NCI-H1436 treated with DMSO at 0.1 percent for 48 hours (cell line): ENCODE results near the gene UTRN.

Source experiments
- DNase-seq: peaks from one replicate; lab custom pipeline; 2025; lab: John Stamatoyannopoulos, UW

UTRN gene

DNA sequence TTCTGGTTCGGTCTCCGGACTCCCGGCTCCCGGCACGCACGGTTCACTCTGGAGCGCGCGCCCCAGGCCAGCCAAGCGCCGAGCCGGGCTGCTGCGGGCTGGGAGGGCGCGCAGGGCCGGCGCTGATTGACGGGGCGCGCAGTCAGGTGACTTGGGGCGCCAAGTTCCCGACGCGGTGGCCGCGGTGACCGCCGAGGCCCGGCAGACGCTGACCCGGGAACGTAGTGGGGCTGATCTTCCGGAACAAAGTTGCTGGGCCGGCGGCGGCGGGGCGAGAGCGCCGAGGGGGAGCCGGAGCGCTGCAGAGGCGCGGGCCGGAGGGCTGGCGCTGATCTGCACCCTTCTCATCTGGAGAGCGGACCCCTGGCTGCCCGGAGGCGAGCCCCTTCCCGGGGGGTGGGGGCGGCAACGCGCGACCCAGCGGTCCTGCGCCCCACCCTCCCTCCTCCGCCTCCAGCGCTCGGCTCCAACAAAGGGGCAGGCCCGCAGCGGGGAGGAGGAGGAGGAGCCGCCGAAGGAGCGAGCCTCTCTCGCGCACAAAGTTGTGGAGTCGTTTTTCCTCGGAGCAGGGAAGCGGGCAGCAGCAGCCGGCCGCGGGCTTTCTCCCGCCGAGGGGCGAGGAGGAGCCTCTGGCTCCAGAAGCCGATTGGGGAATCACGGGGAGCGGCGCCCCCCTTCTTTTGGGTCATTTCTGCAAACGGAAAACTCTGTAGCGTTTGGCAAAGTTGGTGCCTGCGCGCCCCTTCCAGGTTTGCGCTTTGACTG, at the start of gene UTRN:
Gene UTRN, plus strand, starts transcription at position 553 of the 765 bp plus-strand sequence. CDS start 6,494 bp downstream, outside the sequence.
- no peak for DNase-seq

DNA sequence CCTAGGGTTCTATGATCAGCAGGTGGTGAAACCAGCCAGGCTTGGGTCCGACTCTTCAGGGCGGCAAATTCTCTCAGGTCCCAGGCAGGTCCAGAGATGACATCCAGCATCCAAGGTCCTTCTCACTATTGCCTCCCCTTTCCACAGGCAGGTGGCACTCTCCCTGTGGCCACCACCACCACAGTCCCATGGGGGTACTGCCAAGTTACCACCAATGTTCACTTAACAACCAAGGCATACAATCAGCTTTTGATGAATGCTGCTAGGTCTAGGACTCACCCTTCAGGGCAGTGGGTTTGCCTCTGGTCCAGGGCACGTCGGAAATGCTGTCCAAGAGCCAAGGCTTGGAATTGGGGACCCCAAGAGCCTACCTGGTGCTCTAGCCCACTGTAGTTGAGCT, 40.4 kb upstream of the UTRN start:
- no peak for DNase-seq

DNA sequence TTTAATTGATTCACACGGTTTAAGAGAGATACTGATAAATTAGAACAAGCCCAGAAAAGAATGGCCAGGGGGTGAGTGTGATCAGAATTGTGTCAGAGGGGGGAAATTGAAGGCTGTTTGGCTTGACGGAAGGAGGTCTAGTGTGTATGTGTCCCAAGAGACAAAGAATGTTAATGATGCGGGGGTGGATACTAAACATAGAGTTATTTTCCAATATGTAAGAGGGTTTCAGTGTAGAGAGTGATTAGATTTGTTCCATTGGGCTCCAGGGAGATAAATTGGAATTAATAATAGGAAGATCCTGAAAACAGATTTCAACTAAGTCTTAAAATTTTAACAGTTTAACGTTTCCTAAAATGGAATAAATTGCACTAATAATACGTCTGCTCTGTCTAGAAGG, 38.1 kb upstream of the UTRN start:
- DNase-seq: no peak

DNA sequence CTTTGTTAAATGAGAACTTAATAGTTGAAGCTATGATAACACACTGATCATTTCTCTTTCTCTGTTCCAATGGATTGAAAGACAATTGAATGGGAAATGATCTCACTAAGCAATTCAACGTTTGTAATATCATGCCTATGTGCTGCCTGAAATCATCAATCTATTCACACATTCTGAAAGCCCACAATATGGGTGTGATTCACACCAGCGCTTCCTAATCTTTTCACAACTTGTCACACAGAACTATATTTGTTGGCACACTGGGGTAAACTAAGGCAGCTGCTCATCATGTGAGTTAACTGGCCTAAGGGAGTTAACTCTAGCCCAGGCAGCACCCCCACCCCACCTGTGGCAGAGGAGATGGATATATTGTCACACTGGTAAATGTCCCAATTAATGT, 37.1 kb upstream of the UTRN start:
- no peak for DNase-seq

DNA sequence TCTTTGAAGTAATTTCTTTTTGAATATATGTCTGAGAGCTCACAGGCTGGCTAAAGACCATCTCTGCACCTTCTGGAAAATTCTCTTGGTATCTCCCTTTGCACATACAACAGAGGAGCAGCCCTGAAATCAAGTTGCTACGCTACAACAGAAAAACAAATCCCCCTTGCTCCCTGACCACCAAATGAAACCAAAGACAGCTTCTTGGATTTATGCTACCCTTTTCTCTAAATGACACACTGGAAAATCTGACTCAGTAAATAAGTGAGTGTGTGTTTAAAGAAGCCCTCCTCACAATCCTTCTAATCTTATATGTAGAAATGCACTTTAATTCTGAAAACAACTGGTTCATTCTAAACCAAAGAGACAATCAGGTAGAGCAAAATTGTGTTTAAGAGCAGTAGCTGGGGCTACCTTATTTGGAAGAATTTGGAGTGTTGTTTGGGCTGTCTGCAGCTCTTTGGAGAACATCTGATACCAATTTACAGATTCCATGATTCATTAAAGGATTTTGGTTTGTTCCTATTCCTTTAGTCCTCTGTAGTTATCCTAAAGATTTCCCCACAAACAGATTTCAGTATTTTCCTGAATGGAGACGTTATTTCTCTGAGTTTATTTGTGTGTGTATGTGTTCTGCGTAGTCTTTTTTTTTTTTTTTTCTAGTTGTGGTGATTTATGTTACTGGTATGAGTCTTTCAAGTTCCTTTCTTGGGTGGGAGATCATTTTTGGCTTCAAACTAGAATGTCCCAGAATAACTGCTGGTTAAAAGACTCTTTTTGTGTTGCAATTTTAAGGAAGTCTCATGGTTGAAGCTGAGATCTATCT, 36.4 kb upstream of the UTRN start:
- DNase-seq: no peak

DNA sequence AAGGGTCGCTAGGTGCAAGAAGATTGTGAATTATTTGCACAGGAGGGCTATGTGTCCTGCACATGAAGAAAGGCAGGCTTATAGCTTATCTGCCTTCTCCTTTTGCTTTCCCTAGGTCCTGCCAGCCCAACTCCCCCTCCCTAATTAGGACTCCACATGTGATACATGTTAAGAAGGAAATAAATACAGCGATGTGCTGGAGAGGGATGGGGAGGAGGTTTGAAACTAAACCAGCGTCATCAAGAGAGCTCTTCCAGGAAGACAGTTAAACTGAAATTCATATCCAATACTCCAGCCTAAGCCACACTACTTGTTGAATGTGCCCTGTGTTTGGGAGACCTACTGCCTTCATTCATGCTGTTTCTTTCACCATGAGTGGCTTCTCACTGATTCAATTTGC, 34.9 kb upstream of the UTRN start:
- DNase-seq: no peak

DNA sequence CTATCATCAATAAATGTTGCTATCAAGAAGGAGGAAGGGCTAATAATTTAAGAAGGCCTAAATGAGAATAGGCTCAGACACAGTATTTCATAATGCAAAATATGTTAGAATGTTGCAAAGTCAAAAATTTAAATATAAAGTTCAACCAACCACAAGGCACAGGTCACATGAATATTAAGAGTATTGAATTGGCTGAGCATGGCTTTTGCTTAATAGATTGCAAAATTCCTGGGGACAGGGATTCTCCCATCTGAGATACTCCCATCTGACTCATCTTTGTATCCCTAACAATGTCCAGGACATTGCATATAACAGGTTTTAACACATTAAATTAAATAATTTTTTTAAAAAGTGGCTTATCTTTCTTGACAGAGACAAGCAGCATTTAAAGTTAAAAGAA, 32.9 kb upstream of the UTRN start:
- no peak for DNase-seq

DNA sequence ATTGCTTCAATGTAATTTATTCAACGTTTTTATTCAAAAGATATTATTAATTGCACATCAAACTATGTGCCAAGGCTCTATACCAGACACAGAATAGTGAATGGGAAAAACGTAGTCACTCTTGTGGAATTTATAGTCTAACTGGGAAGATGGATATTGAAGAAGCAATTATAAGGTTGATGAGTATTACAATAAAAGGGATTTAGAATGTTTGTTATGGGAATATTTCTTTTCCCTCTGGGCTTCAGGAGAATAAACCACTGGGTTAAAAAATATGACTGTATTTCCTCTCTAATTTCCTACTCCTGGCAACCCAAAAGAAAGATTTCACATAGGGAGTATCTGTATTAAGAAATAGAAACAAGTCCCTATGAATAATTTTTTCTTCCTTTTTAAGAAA, 25.1 kb upstream of the UTRN start:
- DNase-seq: no peak

DNA sequence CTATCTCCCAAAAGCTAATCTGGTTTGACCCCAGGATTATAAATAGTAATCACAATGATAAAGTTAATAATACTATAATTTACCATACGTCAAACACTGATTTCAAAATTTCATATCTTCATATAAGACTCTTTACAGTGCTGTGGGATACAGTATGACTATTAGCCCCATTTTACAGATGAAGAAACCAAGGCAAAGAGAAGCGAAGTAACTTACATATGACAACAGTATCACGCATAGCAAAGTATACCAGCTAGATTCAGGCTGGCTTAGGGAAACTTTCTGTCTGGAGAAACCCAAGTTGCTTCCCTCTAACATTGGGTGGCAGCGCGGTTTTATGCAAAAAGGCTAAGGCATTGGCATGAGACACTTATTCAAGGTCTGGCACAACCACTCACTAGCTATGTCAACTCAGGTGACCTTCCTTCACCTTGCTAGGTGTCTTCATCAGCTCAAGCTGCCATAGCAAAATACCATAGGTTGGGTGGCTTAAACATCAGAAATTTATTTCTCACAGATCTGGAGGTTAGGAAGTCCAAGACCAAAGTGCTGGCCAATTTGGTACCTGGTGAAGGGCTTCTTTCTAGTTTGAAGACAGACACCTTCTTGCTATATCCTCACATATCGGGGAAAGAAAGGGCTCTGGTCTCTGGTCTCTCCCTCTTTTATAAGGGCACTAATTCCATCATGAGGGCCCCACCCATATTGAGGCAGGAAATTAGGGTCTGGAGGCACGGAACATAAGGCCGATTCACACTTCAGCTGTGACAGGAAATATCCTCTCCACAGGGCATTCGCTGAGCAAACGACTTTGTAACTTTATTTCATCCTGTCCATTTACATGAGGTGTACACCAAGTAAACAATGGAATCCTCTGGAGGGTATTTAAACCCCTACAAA, 22.4 kb upstream of the UTRN start:
- no peak for DNase-seq

DNA sequence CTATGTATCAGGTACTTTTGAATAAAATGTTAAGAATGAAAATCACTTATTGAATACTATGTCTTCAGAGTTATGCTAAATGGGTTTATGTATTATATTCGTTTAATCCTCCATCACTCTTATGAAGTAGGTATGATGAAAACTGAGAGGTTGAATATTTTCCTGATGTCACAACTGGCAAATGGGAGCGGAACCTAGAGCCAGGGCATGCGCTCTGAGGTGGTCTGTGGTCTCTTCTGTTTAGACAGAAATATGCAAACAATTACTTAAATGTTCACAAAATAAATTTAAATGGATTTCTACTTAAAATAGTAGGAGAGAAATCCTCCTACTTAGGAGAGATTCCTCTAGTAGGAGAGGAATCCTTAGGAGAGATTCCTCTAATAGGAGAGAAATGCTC, 21.3 kb upstream of the UTRN start:
- no peak for DNase-seq

DNA sequence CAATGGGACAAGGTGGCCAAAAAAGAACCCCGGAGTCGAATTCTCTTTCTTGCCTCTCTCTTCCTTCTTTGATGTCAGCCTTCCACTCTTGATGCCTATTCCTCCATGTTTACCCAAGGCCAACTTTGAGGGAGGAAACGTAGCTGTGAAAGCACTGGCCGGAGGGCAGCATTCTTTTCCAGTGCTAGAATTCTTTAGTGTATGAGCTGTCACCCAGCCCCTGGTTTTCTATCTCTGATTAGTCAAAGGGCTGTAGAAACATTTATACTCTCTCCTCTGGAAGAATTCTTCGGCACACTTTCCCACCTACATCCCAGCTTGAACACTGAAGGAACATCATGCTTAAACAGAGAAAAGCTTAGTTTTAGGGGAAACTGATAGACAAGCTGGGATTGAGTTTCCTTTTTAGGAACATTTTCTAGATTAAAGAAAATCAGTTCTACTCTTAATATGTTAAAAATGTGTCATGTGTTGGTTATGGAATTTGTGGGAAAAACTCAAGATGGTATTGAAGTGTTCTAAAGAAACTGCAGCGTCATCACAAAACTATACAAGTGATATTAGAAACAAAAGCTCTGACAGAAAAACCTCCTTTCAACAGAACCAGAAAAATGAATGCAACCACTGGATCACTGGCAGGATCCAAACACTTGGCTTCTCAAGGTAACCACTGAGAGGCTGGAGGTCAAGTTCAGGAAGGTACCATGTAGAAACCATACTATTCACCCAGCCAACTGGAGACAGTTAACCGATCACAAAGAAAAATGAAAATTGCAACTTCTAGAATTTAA, 20.7 kb upstream of the UTRN start:
- DNase-seq: no peak

DNA sequence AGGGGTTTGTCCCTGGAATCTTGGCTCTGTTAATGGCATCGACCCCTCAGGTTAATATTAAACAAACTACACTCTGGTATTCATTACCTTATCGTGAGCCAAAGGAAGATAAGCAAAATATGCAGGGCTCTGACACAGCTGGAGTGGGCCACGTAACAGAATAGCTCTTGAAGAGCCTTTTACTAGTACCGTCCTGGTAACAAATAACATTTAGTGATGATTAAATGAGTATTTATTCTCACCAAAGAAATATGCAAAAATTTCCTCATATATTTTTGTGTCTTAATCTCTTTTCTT, 20.1 kb upstream of the UTRN start:
- DNase-seq: no peak

DNA sequence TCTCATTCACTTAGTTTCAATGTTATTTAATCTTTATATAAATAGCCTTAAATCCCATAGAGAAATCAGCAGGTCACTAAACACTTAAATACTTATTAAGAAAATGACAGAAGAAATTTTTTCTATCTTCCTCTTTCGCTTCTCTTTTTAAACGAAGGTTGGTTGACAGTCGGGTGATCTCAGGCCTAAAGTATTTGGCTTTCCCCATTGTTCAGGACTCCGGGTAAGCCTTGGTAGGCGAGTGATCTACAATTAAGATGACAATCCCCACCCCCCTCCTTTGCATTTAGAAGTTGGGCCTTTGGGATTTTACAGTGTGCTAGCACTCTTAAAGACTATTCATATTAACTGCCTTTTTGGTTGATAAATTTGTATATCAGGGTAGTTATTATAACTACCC, 19.7 kb upstream of the UTRN start:
- no peak for DNase-seq

DNA sequence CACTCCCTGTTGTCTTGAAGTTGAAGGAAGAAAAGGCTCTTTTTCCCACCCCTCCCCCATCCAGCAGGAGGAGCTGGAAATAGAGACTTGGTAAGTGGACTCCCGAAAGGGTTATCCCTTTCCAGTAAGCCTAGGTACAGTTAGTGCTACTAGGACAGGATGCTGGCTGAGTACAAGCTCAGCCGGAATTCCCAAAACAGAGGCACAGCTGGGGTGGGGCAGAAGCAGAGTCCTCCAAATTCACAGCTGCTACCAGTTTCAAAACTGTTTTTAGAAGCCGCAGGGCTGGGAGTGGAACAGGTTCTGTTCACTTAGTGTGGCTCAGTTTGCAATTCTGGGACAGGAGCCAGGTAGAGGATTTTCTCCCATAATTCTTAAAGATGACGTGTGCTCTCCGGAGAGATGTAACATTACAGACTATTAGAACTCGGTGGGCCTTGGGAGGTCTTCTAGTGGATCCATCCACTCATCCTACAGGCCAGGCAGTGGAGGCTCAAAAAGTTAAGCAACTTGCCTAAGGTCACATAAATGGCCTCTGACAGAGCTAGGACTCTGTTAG, 19.0 kb upstream of the UTRN start:
- DNase-seq: no peak

DNA sequence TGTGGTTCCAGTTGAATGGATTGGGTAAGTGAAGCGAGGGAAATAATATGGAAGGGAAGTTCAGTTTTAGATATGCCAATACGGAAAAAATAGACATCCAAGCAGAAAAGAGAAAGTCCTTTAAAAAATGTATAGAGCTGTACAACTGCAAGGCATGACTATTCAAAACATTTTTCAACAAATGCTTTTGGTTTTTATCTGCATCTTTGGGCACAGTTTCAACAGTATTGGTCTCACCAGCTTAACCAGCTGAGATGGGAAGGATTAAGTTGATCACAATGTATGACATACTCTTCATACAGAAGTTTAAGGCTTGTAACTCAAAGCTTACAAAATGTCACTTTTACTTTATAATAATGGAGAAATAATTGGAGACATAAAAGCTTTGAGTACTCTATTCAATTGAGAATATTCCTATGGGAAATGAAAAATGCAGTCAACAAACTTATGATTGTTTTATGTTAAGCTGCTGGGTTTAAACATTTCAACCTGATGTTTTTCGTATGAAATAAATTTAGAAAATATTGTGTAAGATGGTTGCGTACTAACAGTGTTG, 16.3 kb upstream of the UTRN start:
- DNase-seq: no peak

DNA sequence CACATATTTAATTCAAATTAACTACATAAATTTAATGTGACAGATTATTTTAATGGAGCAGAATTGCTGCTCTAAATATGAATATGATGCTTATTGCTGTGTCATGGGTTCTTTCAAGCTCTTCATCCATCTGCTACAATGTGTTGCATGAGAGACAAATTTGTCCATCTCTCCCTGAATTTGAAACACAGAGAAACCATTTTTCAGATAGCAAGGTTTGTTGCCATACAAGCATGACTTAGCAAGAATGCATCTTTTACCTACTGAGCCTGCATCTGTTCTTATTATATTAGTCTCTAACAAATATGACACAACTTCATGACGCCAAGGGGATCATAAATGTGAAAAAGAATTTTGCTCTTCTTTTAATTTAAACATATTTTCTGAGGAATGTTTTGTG, 8.0 kb upstream of the UTRN start:
- no peak for DNase-seq

DNA sequence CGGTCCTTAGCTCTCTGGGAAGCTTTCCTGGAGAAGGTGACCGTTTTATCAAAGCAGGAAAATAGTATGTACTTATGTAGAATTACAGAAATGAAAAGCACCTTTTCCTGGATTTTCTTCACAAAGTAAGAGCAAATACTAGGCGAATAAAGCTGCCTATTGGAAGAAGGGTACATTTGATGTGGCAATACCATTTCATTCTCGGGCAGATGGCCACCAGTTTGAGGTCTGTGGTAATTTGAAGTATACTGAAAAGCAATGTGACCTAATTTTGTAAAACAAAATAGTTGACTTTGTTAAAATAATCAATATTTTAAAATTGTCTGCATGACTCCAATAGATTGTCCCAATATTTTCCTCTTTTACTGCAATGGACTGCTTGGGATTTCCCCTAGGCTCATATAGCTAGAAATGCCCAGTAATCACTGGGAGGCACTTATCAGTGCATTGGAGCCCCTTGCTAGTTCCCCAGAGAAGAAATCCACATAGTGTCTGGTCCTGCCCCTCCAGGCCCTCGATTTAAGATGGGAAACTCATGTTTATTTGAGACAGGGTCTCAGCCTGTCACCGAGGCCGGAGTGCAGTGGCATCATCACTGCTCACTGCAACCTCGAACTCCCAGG, 7.4 kb upstream of the UTRN start:
- DNase-seq: no peak

DNA sequence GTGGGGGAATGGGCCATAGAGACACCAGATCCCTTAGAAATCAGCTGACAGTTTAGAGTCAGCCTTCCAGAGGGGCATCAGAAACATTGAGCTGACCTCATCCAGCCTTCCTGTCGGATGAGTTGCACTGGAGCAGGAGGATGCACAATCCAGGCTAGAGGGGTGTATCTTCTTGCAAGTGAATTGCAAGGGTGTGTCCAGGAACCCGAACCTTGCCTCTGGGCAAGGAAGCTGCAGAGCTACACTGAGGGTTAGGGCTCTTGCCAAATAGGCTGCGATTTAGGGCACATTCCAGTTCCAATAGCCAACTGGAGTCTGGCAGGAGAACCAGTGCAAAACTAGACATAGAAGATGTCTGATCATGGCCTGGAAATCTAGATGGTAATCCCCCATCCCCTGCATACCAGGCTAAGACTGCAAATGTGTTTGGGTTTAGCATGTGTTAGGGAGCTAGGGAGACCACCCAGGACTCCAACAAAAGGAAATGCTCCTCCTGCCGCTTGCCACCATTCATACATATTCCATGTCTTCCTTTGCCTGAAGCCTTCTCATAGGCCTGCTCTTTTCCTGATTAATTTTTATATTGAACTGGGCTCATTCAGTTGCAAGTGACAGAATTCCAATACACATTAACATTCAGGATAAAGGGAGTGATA, 6.3 kb upstream of the UTRN start:
- DNase-seq: no peak

DNA sequence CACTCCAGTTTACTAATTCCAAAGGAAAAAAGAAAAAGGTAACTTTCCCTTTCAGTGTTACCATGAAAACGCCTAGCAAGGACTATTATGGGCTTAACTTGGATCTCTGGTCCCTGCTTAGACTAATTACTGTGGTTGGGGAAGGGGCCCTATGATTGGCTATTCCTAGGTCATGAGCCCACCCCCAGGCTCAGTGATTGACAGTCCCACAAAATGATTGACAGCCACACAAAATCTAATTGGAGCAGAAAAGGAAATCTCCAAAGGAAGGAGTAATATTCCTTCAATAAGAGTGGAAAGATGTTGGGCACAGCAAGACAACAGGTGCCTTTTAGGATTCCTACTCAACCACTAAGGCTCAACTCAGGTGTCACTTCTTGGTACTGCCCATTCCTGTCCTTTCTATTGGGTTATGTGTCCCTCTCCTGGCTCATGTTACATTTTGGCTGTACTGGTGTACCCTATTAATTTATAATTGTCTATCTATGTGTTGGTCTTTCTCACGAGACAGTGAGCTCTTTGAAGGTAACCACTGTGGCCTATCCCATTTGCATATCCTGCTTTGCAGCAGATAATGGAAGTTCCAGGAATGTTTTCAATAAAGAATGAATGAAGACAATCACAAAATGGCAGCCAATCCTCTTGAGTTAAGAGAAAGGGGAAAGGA, 5.5 kb upstream of the UTRN start:
- DNase-seq: no peak
